ENCODE data around the gene TMEM266. TPM values are rescaled to one million over a fixed set of nuclear protein-coding genes. Genes with fewer than 3 reads are reported as not detected.

Gene TMEM266
- total RNA-seq, 1 donor from 2014 or later, result not detected

DNA sequence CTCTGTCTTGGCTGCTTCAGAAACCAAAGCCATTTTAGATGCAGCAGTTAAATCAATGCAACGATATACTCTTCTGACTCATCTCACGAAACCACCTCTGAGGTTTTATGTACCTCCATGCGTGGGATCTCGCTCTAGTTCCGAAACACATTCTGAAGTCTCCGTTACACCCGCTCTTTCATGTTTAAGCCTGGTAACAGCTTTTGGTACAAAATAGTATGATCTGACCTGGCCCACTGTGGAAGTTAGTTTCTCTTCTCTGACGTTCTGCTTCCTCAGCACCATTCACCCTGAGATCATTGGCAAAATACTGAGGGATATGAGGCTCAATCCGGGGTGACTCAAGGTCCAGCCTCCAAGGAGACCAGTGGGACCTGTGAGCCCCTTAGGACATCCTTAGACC, 121.9 kb downstream of the TMEM266 start:
- DNase-seq (ENCODE audit: low read depth in 2 of 2), result no peak

GRCh38 chr15:76183930-76184649, 124.3 kb downstream of the TMEM266 start:
- DNase-seq (ENCODE audit: low read depth in 2 of 2), result no peak

GRCh38 chr15:76184650-76185035, 124.9 kb downstream of the TMEM266 start:
- no peak for DNase-seq (ENCODE audit: low read depth in 2 of 2)

DNA sequence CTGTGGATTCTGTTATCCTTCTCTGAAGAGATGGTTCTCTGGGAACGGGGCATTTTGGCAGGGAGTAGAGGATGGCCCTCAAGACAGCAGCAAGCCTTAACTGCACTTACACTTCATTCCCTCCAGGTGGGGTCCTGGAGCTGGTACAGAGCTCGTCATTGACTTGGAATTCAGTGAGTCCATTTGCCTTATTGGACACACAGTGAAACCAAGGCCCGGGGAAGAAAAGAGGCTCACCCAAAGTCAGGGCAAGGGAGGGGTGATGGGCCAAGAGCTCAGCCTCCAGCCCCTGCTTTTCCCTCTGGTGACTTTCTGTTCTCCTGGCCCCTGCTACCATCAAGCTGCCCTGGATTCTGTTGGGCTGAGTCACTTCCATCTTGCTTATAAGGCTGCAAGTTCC, 125.9 kb downstream of the TMEM266 start:
- DNase-seq (ENCODE audit: low read depth in 2 of 2), result peak; percentile 59 to 69

DNA sequence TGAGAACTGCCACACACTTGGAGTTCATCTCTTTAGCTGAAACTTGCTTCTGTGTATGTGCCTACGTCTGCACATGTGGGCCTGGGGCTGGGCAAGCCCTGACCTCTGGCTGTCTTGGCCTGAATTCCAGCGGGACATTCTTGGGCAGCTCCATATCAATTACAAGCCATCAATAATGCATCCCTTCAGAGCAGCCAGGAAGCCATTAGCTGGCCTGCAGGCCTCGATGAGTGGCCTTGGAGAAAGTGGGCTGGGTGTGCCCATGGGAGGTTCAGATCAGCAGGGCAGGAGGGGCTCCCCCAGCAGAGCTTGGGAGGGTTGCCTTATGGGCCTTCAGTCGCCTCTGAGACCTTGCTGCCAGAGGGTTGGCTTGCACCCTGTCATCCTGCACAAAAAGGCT, 127.4 kb downstream of the TMEM266 start:
- no peak for DNase-seq (ENCODE audit: low read depth in 2 of 2)

GRCh38 chr15:76189106-76189505, 129.3 kb downstream of the TMEM266 start:
- no peak for DNase-seq (ENCODE audit: low read depth in 2 of 2)

DNA sequence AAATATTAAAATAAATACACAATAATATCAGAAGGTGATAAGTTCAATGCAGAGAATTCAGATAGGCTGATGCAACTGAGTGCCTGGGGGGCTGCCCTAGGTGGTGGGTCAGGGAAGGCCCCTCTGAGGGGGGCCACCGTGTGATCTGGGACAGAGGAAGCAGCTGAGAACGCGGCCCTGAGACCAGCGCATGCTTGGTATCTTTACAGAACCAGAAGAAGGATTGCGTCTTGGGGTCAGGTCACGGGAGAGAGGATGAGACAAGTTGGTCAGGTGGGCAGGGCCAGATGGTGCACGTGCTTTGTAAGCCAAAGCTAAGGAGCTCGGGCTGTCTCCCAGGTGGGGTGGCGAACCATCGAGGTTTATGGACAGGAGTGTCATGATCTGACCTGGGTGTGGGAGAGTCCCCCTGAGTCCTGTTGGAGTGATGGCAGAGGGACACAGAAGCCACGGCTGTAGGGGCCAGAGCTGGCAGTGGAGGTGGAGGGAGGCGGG, 130.3 kb downstream of the TMEM266 start:
- no peak for DNase-seq (ENCODE audit: low read depth in 2 of 2)

- DNase-seq (ENCODE audit: low read depth in 2 of 2), result peak; percentile 74 to 76
These were observed 131.2 kb downstream of the TMEM266 start for GRCh38 chr15:76190751-76191538.

- peak in 1 of 2 donors; percentile 20 for DNase-seq (ENCODE audit: low read depth in 2 of 2)
These were observed 131.9 kb downstream of the TMEM266 start for GRCh38 chr15:76191539-76192244.

DNA sequence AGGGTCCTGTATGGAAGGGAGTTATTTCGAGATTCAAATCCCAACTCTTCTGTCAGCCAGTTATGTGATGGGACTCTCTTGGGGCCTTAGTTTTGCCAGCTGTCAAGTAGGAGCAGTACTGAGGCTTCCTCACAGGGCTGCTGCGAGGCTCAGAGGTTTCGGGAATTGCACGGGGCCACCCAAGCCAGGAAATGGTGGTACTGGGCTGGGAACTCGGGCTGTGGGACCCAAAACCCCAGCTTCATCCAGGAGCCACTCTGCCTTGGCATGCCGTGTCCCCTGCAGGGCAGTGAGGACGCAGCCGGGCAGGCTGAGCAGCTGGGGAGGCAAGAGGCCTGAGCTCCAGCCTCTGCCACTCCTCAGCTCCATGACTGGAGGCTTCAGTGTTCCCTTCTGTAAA, 132.9 kb downstream of the TMEM266 start:
- DNase-seq (ENCODE audit: low read depth in 2 of 2), result no peak

GRCh38 chr15:76193934-76194333, 134.1 kb downstream of the TMEM266 start:
- no peak for DNase-seq (ENCODE audit: low read depth in 2 of 2)

GRCh38 chr15:76195506-76196268, 135.9 kb downstream of the TMEM266 start:
- no peak for DNase-seq (ENCODE audit: low read depth in 2 of 2)

- DNase-seq (ENCODE audit: low read depth in 2 of 2), result peak; percentile 73 to 84
These were observed 136.8 kb downstream of the TMEM266 start for GRCh38 chr15:76196269-76197231.

GRCh38 chr15:76197703-76198455, 138.1 kb downstream of the TMEM266 start:
- no peak for DNase-seq (ENCODE audit: low read depth in 2 of 2)

- DNase-seq (ENCODE audit: low read depth in 2 of 2), result no peak
These were observed 138.8 kb downstream of the TMEM266 start for GRCh38 chr15:76198456-76199105.

- DNase-seq (ENCODE audit: low read depth in 2 of 2), result peak; percentile 48 to 87
These were observed 139.6 kb downstream of the TMEM266 start for GRCh38 chr15:76199106-76200082.

GRCh38 chr15:76200083-76200465, 140.3 kb downstream of the TMEM266 start:
- no peak for DNase-seq (ENCODE audit: low read depth in 2 of 2)

DNA sequence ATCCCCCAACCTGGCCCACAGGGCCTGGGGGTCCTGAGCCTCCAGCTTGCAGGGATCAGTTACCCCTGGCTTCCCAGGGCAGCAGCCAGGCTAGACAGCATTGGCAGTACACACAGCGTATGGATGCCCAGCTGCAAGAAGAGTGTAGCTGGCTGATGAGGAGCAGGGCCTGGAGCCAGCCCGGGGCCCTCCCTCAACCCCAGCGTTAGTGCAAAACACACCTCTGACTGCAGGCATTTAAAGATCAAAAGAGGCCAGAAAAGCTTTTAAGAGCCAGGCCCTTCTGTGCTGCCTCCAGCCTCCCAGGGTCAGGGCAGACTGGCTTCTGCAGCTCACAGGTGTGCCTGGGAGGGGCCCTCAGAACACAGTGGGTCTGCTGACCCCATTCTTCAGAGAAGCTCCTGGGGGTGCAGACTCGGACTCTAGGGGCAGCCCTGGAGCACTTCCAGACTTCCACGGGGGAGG, 140.9 kb downstream of the TMEM266 start:
- DNase-seq (ENCODE audit: low read depth in 2 of 2), result no peak

All from lung microvascular endothelial cell (primary cell).